Psoas muscle (tissue), 8 donors: ENCODE measurements around the gene GALK1. TPM values are rescaled to one million over a fixed set of nuclear protein-coding genes. Genes with fewer than 3 reads are reported as not detected.
"Not testable (repeated sequence)": the region's sequence is repeated elsewhere in the genome, so short reads cannot be mapped to it uniquely, and the experiment has no call there.

Experiments
- ATAC-seq, 4 donors: fragments of 200-7000 bp; cut with Tn5 transposase; one replicate each; pipeline ENCODE4 v1.9.1; 2020; ENCODE audit warnings: moderate library complexity in 3 of 4, mild to moderate bottlenecking in 2 of 4
- DNase-seq, 2 donors: peaks; one replicate each; pipeline ENCODE4 v3.0.0-alpha.2; 2020
- H3K27ac ChIP-seq: fragments of 200-600 bp; one replicate; pipeline ENCODE4 v1.8.0; 2022
- H3K27me3 ChIP-seq, 3 donors: fragments of 200-600 bp in 1 of 3; one replicate each; pipeline versions ENCODE4 v1.6.1 to v1.8.0; 2013 to 2022; ENCODE audit warnings: low read length in 2 of 3, mild to moderate bottlenecking in 2 of 3, moderate library complexity in 1 of 3; ENCODE audit not compliant: insufficient read depth in 3 of 3
- H3K36me3 ChIP-seq, 2 donors: fragments of 200-600 bp in 1 of 2; one replicate each; pipeline versions ENCODE4 v1.6.1 to v1.8.0; 2013 to 2022; ENCODE audit warnings: low read depth in 1 of 2, mild to moderate bottlenecking in 1 of 2, moderate library complexity in 1 of 2; ENCODE audit not compliant: insufficient read depth in 1 of 2
- H3K4me1 ChIP-seq: fragments of 200-600 bp; one replicate; pipeline ENCODE4 v1.8.0; 2022
- H3K4me3 ChIP-seq: fragments of 200-600 bp; one replicate; pipeline ENCODE4 v1.8.0; 2022; ENCODE audit warnings: mild to moderate bottlenecking
- H3K9me3 ChIP-seq: fragments of 200-600 bp; one replicate; pipeline ENCODE4 v1.8.0; 2022
- WGBS, 3 donors: extraction: QIAGEN DNeasy Blood & Tissue Kit; methylation state at CpG; one replicate each; pipeline versions ENCODE4 v1.1.6 to v1.1.7; 2013; 5-methylcytosine and 5-hydroxymethylcytosine counted together
- intact Hi-C, 2 donors: fragments of 100-400 bp; cut with DNase I; formaldehyde crosslinking; loops; one replicate each; pipeline versions ENCODE4 v1.11.0 to v1.14.2; 2022
- polyA plus RNA-seq, 3 donors: library from polyadenylated mRNA; stranded (reverse); fragments of 200-250 nt; gene quantifications; one replicate each; pipeline ENCODE4 v1.2.3, GENCODE V29; 2013
- total RNA-seq, 4 donors: library from RNA; stranded (reverse); fragmentation: NEBNext Ultra II Directional in 2 of 4; extraction: Animal tissue kit (Norgen Biotek cat#: 25700) in 2 of 4; gene quantifications; one replicate each; pipeline versions ENCODE4 v1.2.1 to v1.2.4, GENCODE V29; 2021 to 2023
- TF ChIP-seq, protein P1 (sequence below): fragments of 200-600 bp; IDR thresholded peaks from one replicate; pipeline ENCODE4 v1.8.0; 2022; ENCODE audit warnings: antibody characterized with exemption
- donor health status: healthy with polysubstance abuse.
- donor health status: DM: no; HTN: no; CAD: no; lungs with moderate emphysema.
- donor health status: Bipolar disorder and iron deficiency.
- donor health status: healthy.
- donor health status: DM: yes; HTN: yes; CAD: no.
- donor health status: DM: no; HTN: no; CAD: no.
- donor health status: DM: no; HTN: no; CAD: no.
- donor health status: DM: yes; HTN: yes; CAD: no.

Gene GALK1
- total and polyA plus RNA-seq, 7 donors: 7.1 to 13.2 (median 9.8) TPM

DNA sequence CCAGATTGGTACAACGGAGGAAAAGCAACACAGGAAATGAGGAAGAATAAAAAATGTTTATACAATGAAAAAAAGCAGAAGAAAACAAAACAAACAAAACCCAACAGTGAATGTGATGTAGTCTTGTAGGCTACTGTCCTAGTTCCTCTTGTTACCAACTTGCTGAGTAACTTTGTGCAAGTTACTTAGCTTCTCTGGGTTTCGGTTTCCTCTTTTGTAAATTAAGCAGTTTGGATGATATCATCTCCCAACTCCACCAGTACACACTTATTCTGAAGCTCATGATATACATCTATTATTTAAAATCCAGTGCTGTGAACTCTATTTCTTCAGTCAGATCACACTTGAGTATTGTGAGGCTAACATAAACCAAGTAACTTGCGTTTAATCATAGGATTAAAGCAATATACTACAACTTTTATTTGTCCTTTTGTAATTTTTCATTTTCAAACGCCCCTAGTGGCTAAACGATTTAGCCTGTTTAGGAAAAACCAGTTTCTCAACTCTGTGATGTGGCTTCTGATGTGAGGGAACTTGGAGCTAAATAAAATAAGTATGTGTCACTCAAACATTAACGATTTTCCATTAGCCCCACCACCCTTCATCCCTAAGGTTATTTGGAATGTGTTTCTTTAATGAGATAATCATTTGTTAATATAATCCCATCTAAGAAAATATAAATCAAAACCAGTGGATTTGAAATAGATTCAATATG, 18.2 kb upstream of the GALK1 start:
- DNase-seq: no peak
- Histone ChIP-seq H3K27ac (peak overlapping the region; percentile 96), H3K4me1 (peaks cover 28% of the 10 kb centered on the region), H3K9me3 (no peaks in the 10 kb centered on the region), H3K4me3 (peak overlapping the region; percentile 75), H3K36me3 (peaks cover 0 to 9% of the 10 kb centered on the region in 2 donors), H3K27me3 (no peaks in the 10 kb centered on the region)
- intact Hi-C loops: no loop called here
- WGBS, 3 donors: 27 to 35% (median 30%) methylated on average over 6 of the region's 6 CpGs
- TF ChIP-seq, protein P1, sequence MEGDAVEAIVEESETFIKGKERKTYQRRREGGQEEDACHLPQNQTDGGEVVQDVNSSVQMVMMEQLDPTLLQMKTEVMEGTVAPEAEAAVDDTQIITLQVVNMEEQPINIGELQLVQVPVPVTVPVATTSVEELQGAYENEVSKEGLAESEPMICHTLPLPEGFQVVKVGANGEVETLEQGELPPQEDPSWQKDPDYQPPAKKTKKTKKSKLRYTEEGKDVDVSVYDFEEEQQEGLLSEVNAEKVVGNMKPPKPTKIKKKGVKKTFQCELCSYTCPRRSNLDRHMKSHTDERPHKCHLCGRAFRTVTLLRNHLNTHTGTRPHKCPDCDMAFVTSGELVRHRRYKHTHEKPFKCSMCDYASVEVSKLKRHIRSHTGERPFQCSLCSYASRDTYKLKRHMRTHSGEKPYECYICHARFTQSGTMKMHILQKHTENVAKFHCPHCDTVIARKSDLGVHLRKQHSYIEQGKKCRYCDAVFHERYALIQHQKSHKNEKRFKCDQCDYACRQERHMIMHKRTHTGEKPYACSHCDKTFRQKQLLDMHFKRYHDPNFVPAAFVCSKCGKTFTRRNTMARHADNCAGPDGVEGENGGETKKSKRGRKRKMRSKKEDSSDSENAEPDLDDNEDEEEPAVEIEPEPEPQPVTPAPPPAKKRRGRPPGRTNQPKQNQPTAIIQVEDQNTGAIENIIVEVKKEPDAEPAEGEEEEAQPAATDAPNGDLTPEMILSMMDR: peak; percentile 58
- no peak for ATAC-seq

DNA sequence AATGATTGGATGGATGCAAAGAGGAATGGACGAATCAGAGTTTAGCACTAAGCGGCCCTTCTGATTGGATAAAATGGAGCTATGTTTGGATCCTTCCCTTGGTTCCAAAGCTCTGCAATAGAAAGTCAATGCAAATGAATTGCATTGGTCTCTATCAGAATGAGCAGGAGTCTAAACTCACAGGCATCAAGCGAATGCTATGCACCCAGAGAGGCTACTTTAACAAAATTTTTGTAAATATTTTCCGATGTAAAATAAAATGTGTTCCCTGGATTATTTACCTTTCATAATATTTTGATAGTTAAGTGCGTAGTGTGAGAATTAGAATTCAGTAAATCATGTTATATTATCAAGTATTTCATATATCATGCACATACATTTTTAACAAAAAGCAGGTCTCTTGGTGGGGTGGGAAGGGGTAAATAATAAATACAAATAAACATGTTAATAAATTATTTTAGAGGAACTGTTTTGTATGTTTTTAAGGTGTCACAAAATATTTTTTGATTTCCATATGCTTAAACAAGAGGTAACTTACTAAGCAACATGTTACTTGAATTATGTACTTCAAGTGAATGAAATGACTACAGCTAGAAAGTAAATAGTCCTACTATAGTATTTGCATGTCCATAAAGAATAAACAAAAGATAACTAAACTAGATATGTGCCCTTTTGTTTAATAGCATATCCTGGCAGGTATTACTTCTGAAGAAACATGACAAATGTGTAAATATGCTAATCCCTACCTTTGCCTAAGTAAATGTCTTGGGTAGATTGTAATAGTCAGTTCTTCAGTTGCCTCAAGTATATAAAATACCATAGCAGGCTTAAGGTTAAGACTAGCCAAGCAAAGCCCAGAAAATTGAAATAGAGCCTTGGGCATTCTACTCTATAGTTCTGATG, 15.2 kb upstream of the GALK1 start:
- peak overlapping the region; percentile 59 for H3K27ac ChIP-seq
- 21 to 22% (median 21%) methylated on average over 5 of the region's 5 CpGs for WGBS, 3 donors
- H3K4me3 ChIP-seq: peak overlapping the region; percentile 88
- H3K36me3 ChIP-seq: peaks cover 0 to 32% of the 10 kb centered on the region in 2 donors
- TF ChIP-seq, protein P1: no peak
- intact Hi-C loops: loop anchor here in 1 of 2 donors (5.0 kb wide), 1 partner anchor 67 kb away; no protein-coding TSS in a partner anchor
- H3K4me1 ChIP-seq: peaks cover 41% of the 10 kb centered on the region
- H3K27me3 ChIP-seq: no peaks in the 10 kb centered on the region
- H3K9me3 ChIP-seq: no peaks in the 10 kb centered on the region
- DNase-seq (no peak), ATAC-seq (no peak)

- peaks cover 45% of the 10 kb centered on the region for H3K4me1 ChIP-seq
- WGBS, 3 donors: 0 to 1% (median 0%) methylated on average over 58 to 84 of the region's 84 CpGs
- H3K27me3 ChIP-seq: no peaks in the 10 kb centered on the region
- DNase-seq (peak; percentile 96 to 99), ATAC-seq (peak; percentile 74 to 78 (median 75))
- no peaks in the 10 kb centered on the region for H3K9me3 ChIP-seq
- H3K4me3 ChIP-seq: peak overlapping the region; percentile 88
- peak overlapping the region; percentile 99 for H3K27ac ChIP-seq
- H3K36me3 ChIP-seq: peaks cover 0 to 40% of the 10 kb centered on the region in 2 donors
- intact Hi-C loops: loop anchor here in 1 of 2 donors (5.0 kb wide), 1 partner anchor 68 kb away; no protein-coding TSS in a partner anchor
- TF ChIP-seq, protein P1: no peak
These were observed 14.4 kb upstream of the GALK1 start for GRCh38 chr17:75779250-75779986.

- DNase-seq (no peak), ATAC-seq (peak; percentile 15 to 51 (median 44))
- peak overlapping the region; percentile 88 for H3K4me3 ChIP-seq
- peak overlapping the region; percentile 99 for H3K27ac ChIP-seq
- no peaks in the 10 kb centered on the region for H3K27me3 ChIP-seq
- no peaks in the 10 kb centered on the region for H3K9me3 ChIP-seq
- H3K36me3 ChIP-seq: peaks cover 0 to 45% of the 10 kb centered on the region in 2 donors
- peaks cover 43% of the 10 kb centered on the region for H3K4me1 ChIP-seq
- TF ChIP-seq, protein P1: peak; percentile 61
- intact Hi-C loops: loop anchor here in 1 of 2 donors (5.0 kb wide), 1 partner anchor 68 kb away; no protein-coding TSS in a partner anchor
- 0 to 1% (median 0%) methylated on average over 26 to 38 of the region's 38 CpGs for WGBS, 3 donors
These were observed 13.9 kb upstream of the GALK1 start for GRCh38 chr17:75778861-75779249.

DNA sequence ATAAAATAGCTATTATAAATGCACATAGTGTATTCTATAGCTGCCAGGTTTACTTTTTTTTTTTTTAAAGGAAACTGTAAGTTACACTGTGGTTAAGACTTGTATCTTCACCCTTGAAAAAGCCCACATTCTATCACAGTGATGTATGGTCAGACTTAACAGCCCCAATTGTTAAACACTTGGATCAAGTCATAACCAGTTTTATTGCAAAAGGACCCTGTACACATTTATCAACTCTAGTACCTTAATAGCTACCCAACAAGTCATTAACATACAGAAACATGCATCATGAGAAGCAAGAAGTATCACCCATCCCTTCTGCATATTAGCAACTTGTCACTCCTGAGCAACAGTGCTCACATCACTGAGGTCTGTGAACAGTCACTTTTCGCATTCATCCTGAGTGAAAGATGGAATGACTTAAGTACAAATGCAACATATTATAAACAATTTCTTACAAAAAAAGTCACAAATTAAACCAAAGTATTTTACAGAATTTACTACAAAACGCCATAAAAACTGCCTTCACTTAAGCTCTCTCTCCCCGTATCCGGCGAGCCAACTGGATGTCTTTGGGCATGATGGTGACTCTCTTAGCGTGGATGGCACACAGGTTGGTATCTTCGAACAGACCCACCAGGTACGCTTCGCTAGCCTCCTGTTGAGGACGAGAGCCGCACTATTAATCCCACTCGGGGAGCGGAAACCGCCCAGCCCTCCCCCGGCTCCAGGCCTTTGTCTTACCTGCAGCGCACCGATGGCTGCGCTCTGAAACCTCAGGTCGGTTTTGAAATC, 13.3 kb upstream of the GALK1 start:
- DNase-seq, H3K27me3 ChIP-seq, H3K9me3 ChIP-seq, ATAC-seq: not testable (repeated sequence)
- intact Hi-C loops: loop anchor here in 1 of 2 donors (5.0 kb wide), 1 partner anchor 69 kb away; no protein-coding TSS in a partner anchor
- 1% methylated on average over 19 of the region's 19 CpGs for WGBS, 3 donors
- Histone ChIP-seq H3K27ac (peak overlapping the region; percentile 99), H3K4me1 (peaks cover 43% of the 10 kb centered on the region), H3K4me3 (peak overlapping the region; percentile 88), H3K36me3 (peaks cover 0 to 45% of the 10 kb centered on the region in 2 donors)
